HG03095 (cell line): Measurements from ENCODE around the gene TEDC1.

Experiments
- ATAC-seq: cut with Tn5 transposase; IDR thresholded peaks from one replicate; pipeline ENCODE4 v1.9.1; 2021; ENCODE audit warnings: moderate library complexity; ENCODE audit not compliant: unreplicated experiment

Gene TEDC1

DNA sequence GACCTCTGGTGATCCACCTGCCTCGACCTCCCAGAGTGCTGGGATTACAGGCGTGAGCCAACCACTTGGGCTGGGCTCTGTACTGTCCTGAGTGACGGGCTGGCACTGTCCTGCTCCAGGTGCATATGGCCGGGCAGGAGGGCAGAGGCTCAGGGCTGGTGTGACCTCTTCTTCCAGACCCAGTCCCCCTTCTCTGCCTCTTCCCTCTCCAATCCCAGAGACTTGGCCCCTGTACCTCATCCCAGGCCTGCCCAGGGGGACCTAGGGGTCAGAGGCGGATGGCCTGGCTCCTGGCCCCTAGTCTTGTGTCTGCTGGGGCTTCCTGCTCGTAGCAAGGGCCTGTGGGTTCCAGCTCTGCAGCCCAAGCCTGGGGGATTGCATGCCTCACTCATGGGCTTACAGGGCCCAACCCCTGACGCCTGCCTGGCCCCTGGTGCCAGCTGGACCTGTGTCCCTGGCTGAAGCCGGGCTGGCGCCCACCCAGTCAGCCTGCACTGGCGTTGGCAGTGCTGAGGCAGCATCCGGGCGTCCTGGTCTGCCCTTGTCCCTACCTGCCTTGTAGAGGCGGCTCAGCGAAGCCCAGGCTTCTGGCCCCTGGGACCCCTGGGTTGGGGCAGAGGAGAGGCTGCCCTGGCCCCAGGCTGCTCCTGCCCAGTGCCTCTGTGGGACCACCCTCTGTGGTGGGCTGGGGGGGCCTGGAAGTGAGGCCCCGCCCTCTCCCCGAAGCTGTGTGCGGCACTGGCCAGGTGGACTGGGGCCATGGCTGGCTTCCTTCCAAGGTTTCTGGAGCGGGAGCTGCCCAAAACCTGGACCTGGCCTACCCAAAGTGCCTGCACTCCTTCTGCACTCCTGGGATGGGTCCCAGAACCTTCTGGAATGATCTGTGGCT lies 4.3 kb downstream of the TEDC1 start:
- ATAC-seq = no peak

GRCh38 chr14:105495990-105496830 lies 5.2 kb downstream of the TEDC1 start:
- no peak for ATAC-seq

- no peak for ATAC-seq
Measured at GRCh38 chr14:105496831-105497591, 6.0 kb downstream of the TEDC1 start.

GRCh38 chr14:105497671-105498429 lies 6.8 kb downstream of the TEDC1 start:
- no peak for ATAC-seq

- ATAC-seq = no peak
Measured at GRCh38 chr14:105498430-105499255, 7.6 kb downstream of the TEDC1 start.

DNA sequence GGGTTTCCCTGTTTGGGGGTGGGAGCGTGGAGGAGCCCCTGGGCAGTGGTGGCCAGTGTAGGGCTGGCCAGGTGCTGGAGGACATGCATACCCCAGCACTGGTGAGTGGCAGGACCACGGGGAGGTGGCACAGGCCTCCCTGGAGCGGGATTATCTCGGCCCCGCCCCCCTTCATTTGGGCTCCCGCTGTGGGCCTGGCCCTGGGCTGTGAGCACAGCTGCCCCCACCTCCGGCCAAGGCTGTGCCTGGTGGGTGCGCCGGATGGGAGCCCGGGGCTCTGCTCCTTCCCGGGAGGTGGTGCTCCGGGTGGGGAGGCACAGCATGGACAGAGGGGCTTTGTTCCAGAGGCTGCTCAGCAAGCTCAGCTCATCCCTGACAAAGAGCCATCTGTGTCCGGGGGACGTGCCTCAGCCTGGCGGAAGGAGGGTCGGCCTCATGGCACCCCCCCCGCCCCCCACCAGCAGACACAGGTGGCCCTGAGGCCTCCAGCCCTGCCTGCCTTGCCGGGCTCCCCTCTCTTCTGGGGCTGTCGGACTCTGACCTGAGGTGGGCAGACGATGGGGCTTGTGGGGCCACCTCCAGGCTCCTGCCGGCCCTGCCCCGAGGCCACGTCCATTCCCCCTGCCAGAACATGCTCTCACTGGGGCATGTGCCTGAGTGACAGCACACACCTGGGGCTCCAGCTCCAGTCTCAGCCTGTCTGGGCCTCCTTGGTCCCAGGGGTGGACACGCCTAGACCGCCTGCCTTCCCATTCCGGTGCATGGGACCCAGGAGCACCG lies 8.4 kb downstream of the TEDC1 start:
- ATAC-seq = no peak

DNA sequence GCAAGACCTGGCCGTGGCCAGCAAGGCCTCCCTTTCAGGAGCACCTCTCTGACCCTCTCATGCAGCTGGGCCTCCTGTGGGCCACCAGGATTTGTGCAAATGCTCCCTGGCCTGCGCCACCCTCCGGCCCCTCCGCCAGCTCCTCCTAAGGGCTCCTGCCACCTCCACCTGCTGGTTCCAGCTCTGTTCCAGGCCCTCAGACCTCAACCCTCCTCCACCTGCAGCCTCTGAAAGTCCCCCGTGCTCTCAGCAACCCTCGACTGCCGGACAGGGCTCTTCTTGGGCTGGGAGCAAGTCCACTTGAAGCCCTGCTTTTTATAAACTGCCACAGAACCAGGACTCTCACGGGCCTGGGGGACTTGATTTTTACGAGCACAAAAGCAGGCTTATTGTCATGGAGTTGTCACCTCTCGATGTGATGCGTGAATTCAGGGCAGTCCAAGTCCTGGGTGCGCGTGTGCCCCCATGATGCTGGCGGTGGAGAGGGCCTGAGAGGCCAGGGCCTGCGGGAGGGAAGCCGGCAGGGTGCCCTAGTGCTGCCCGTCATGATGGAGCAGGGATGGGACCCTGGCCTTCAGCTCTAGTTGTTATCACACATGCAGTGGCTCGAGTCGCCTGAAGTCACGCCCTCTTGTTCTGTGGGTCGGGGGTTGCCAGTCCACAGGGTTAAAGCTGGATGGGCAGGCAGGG lies 9.1 kb downstream of the TEDC1 start:
- no peak for ATAC-seq

- ATAC-seq = no peak
Measured at GRCh38 chr14:105500726-105501101, 9.7 kb downstream of the TEDC1 start.

GRCh38 chr14:105501504-105502291 lies 10.7 kb downstream of the TEDC1 start:
- ATAC-seq = no peak

GRCh38 chr14:105502446-105503295 lies 11.6 kb downstream of the TEDC1 start:
- no peak for ATAC-seq

GRCh38 chr14:105503296-105503640 lies 12.2 kb downstream of the TEDC1 start:
- no peak for ATAC-seq

DNA sequence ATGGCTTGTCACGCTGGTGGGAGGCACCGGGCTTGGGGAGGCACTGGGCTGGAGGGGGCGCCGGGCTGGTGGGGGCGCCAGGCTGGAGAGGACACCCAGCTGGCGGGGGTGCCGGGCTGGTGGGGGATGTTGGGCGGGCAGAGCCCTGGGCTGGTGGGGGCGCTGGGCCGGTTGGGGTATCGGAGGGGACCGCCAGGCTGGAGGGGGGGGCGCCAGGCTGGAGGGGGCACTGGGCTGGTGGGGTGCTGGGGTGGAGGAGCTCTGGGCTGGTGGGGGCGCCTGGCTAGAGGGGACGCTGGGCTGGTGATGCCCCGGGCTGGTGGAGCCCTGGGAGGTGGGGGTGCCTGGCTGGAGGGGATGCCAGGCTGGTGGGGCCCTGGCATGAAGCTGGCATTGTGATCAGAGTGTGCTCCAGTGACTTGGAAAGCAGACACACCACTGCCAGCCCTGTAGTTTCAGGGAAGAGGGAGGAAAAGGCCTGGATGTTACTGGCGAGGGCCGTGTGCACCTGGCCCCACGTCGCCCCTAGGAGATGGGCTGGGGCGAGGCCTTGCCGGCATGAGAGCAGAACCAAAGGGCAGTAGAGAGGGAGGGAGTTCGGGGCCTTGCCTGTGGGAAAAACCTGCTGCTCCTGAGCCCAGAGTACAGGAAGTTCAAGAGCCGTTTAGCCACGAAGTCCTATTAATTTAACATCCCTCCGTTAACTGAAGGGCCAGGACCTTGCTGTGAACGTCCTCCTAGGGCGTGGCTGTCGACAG lies 13.1 kb downstream of the TEDC1 start:
- no peak for ATAC-seq

GRCh38 chr14:105505101-105505500 lies 14.1 kb downstream of the TEDC1 start:
- no peak for ATAC-seq

GRCh38 chr14:105507247-105507646 lies 16.2 kb downstream of the TEDC1 start:
- no peak for ATAC-seq

DNA sequence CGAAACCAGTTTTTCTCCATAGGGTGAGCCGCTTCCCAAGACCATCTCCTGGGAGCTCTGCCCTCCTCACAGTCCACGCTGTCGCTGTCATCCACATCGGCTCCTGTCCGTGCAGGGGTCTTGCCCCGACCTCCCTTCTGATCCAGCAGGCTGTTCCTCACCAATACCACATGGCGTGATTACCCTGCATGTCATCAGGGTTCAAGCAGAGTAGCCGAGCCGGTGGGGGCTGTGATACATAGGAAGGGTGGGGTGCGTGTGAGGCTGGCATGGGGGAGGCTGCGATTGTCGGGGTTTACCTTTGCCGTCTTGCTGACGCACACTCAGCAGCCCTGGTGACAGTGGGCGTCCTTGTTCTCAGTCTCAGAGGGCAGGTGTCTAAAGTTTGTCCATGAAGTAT lies 17.0 kb downstream of the TEDC1 start:
- ATAC-seq = no peak

DNA sequence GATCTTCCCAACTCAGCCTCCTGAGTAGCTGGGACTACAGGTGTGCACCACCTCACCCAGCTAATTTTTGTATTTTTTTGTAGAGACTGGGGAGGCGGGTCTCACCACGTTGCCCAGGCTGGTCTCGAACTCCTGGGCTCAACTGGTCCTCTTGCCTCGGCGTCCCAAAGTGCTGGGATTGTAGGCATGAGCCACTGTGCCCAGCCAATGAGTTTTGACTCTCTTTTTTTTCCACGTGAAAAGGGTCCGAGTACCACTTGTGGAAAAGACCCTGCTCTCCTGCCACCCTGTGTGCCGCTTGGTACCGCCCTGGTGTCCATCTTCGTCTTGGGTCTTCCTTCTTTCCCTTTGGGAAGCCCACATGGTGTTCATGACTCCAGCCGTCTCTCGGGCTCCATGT lies 17.6 kb downstream of the TEDC1 start:
- ATAC-seq = no peak
